GM12878 (cell line): ENCODE measurements around the gene GNG12. TPM values are rescaled to one million over a fixed set of nuclear protein-coding genes. Genes with fewer than 3 reads are reported as not detected.

ENCODE experiments used
- ATAC-seq: fragments of 200-7000 bp; cut with Tn5 transposase; 3 replicates; pipeline ENCODE4 v1.9.1; 2020; ENCODE audit warnings: mild to moderate bottlenecking, moderate library complexity
- BruUV-seq: library from RNA; stranded (reverse); fragments of 400-500 nt; replicated peaks from 2 replicates; lab custom pipeline; 2021; lab: Mats Ljungman, UMichigan
- CTCF ChIA-PET: fragments of 300-600 bp; sonication (Branson Sonifier 250); formaldehyde crosslinking; extraction: SDS; loops from one replicate; lab custom pipeline; 2021; ENCODE audit warnings: inconsistent platforms; lab: Yijun Ruan, JAX
- POLR2A ChIA-PET: fragments of 350-600 bp; formaldehyde crosslinking; extraction: SDS; loops from one replicate; lab custom pipeline; 2021; ENCODE audit warnings: inconsistent platforms; lab: Charles Lee
- RAD21 ChIA-PET: fragments of 300-600 bp; sonication (Branson Sonifier 250); formaldehyde crosslinking; loops from one replicate; lab custom pipeline; 2023; ENCODE audit warnings: antibody characterized with exemption; ENCODE audit not compliant: unreplicated experiment; lab: Charles Lee
- SMC1A ChIA-PET: fragments of 300-600 bp; sonication (Branson Sonifier 250); formaldehyde crosslinking; loops from one replicate; lab custom pipeline; 2023; ENCODE audit not compliant: unreplicated experiment, uncharacterized antibody; lab: Charles Lee
- DNase-seq: peaks from one replicate; pipeline ENCODE4 v3.0.0-alpha.2; 2011; ENCODE audit warnings: low read depth, low spot score
- FAIRE-seq: peaks from 3 replicates; lab custom pipeline; 2011; peaks lifted over from hg19 to GRCh38; lab: Jason Lieb, UNC
- H2AFZ ChIP-seq: 2 replicates; pipeline ENCODE4 v1.6.0; 2011; ENCODE audit warnings: low read depth, low read length, control low read depth; ENCODE audit not compliant: control insufficient read depth
- H3K27ac ChIP-seq: 2 replicates; pipeline ENCODE4 v1.5.1; 2011; ENCODE audit warnings: control low read depth; ENCODE audit not compliant: control insufficient read depth, insufficient read depth
- H3K27me3 ChIP-seq, 2 experiments: replicated peaks in 1 of 2; 2 replicates each; pipeline versions ENCODE4 v1.6.0 to v1.6.1; 2011; ENCODE audit warnings: low read length in 1 of 2; ENCODE audit not compliant: control insufficient read depth in 2 of 2, insufficient read depth in 2 of 2
- H3K36me3 ChIP-seq, 2 experiments: 2 replicates each; pipeline ENCODE4 v1.5.1; 2011; ENCODE audit warnings: low read length in 1 of 2; ENCODE audit not compliant: control insufficient read depth in 2 of 2, insufficient read depth in 2 of 2
- H3K4me1 ChIP-seq: 2 replicates; pipeline ENCODE4 v1.6.1; 2011; ENCODE audit warnings: mild to moderate bottlenecking, low read length, moderate library complexity, mixed read lengths; ENCODE audit not compliant: control insufficient read depth, insufficient read depth
- H3K4me2 ChIP-seq: 2 replicates; pipeline ENCODE4 v1.6.0; 2011; ENCODE audit warnings: control low read depth; ENCODE audit not compliant: control insufficient read depth, insufficient read depth
- H3K4me3 ChIP-seq: fragments of 200-600 bp; sonication (generic); 2 replicates; pipeline ENCODE4 v1.5.1; 2016
- H3K79me2 ChIP-seq: 2 replicates; pipeline ENCODE4 v1.6.0; 2011; ENCODE audit warnings: low read length; ENCODE audit not compliant: control insufficient read depth, insufficient read depth
- H3K9ac ChIP-seq: 2 replicates; pipeline ENCODE4 v1.8.0; 2011; ENCODE audit warnings: low read length, control low read depth, mixed read lengths; ENCODE audit not compliant: control insufficient read depth, insufficient read depth
- H3K9me3 ChIP-seq: replicated peaks from 3 replicates; pipeline ENCODE4 v1.5.1; 2011; ENCODE audit warnings: mild to moderate bottlenecking, low read length; ENCODE audit not compliant: control insufficient read depth, insufficient read depth
- H4K20me1 ChIP-seq: 2 replicates; pipeline ENCODE4 v1.6.0; 2011; ENCODE audit not compliant: control insufficient read depth, insufficient read depth
- BHLHE40 ChIP-seq, 2 experiments: fragments of 450-650 bp in 1 of 2; IDR thresholded peaks; 2 replicates each; pipeline ENCODE4 v1.6.1; 2011 to 2017; ENCODE audit warnings: low read depth in 2 of 2, borderline replicate concordance in 1 of 2, improper control_type of control experiment in 1 of 2, low read length in 1 of 2, mild to moderate bottlenecking in 1 of 2
- EGR1 ChIP-seq, 2 experiments: IDR thresholded peaks; 1 replicate in 1 of 2; 2 replicates in 1 of 2; pipeline ENCODE4 v1.6.1; 2011 to 2012; ENCODE audit warnings: low read depth in 2 of 2, low read length in 2 of 2, borderline replicate concordance in 1 of 2, mild to moderate bottlenecking in 1 of 2, moderate library complexity in 1 of 2
- HCFC1 ChIP-seq: fragments of 150-350 bp; IDR thresholded peaks from 2 replicates; pipeline ENCODE4 v1.6.1; 2014; ENCODE audit warnings: low read length
- IKZF1 ChIP-seq: fragments of 450-650 bp; conservative IDR thresholded peaks from 2 replicates; pipeline ENCODE4 v1.6.1; 2017; ENCODE audit warnings: antibody characterized with exemption, mild to moderate bottlenecking
- NFYB ChIP-seq: IDR thresholded peaks from 2 replicates; pipeline ENCODE4 v1.6.1; 2011; ENCODE audit warnings: low read depth, mild to moderate bottlenecking, low read length, improper control_type of control experiment, moderate library complexity; ENCODE audit not compliant: insufficient read depth
- NR2F1 ChIP-seq: fragments of 450-650 bp; conservative IDR thresholded peaks from 2 replicates; pipeline ENCODE4 v1.6.1; 2017; ENCODE audit warnings: mild to moderate bottlenecking
- SIX5 ChIP-seq: IDR thresholded peaks from 2 replicates; pipeline ENCODE4 v1.6.1; 2011; ENCODE audit warnings: mild to moderate bottlenecking, low read depth, low read length, moderate library complexity; ENCODE audit not compliant: severe bottlenecking
- ZBED1 ChIP-seq: IDR thresholded peaks from 2 replicates; pipeline ENCODE4 v1.6.1; 2016; ENCODE audit warnings: borderline replicate concordance
- ZNF384 ChIP-seq: IDR thresholded peaks from 2 replicates; pipeline ENCODE4 v1.6.1; 2012; ENCODE audit warnings: low read depth, mild to moderate bottlenecking, low read length, improper control_type of control experiment, borderline replicate concordance
- ZZZ3 ChIP-seq: IDR thresholded peaks from 2 replicates; pipeline ENCODE4 v1.6.1; 2011; ENCODE audit warnings: low read depth; ENCODE audit not compliant: control insufficient read depth, insufficient read length
- WGBS: methylation state at CpG from one replicate; pipeline ENCODE4 v1.1.6; 2016; ENCODE audit warnings: low lambda C conversion rate; ENCODE audit not compliant: insufficient replicate concordance, insufficient coverage; ENCODE audit errors: missing lambda C conversion rate; 5-methylcytosine and 5-hydroxymethylcytosine counted together
- in situ Hi-C: fragments of 300-500 bp; cut with MboI; formaldehyde crosslinking; loops from 9 replicates; pipeline ENCODE4 v1.14.3; 2018; ENCODE audit warnings: mixed read lengths
- intact Hi-C: fragments of 100-400 bp; cut with micrococcal nuclease; formaldehyde crosslinking; loops from one replicate; pipeline ENCODE4 v1.14.2; 2022; ENCODE audit not compliant: unreplicated experiment
- polyA plus RNA-seq, 11 experiments: library from polyadenylated mRNA; depleted of rRNA in 4 of 11; unstranded in 6 of 11; stranded (reverse) in 5 of 11; fragments of >200 nt; fragmentation: Nextera tagmentation in 4 of 11; fragmentation: Illumina TruSeq in 1 of 11; extraction: Ambion mirVana in 4 of 11; extraction: Trizol in 1 of 11; gene quantifications; 1 replicate in 1 of 11; 2 replicates in 10 of 11; pipeline versions ENCODE4 v1.2.1 to v1.2.3, GENCODE V29; 2011 to 2016; ENCODE audit warnings: inconsistent platforms in 2 of 11, missing spikeins in 2 of 11, low read depth in 1 of 11
- total RNA-seq, 4 experiments: library from RNA; depleted of rRNA in 3 of 4; stranded (reverse); fragments of >200 nt in 3 of 4; fragmentation: Illumina TruSeq in 1 of 4; extraction: Trizol in 1 of 4; gene quantifications; 2 replicates each; pipeline versions ENCODE4 v1.2.1 to v1.2.3, GENCODE V29; 2013 to 2021
- TF ChIP-seq, protein P1 (sequence below): fragments of 450-650 bp; IDR thresholded peaks from 2 replicates; pipeline ENCODE4 v1.6.1; 2017; ENCODE audit warnings: mild to moderate bottlenecking, moderate library complexity
- TF ChIP-seq, protein P2 (sequence below): fragments of 450-650 bp; IDR thresholded peaks from 2 replicates; pipeline ENCODE4 v1.6.1; 2018; ENCODE audit warnings: mild to moderate bottlenecking, low read depth, moderate library complexity; ENCODE audit not compliant: partially characterized antibody

The GNG12 gene
- total and polyA plus RNA-seq, 10 of the 15 experiments (the other 5 are each of a cell fraction or from before 2014, with no cell fraction given), result 0.22 to 32.8 (median 0.35) TPM

DNA sequence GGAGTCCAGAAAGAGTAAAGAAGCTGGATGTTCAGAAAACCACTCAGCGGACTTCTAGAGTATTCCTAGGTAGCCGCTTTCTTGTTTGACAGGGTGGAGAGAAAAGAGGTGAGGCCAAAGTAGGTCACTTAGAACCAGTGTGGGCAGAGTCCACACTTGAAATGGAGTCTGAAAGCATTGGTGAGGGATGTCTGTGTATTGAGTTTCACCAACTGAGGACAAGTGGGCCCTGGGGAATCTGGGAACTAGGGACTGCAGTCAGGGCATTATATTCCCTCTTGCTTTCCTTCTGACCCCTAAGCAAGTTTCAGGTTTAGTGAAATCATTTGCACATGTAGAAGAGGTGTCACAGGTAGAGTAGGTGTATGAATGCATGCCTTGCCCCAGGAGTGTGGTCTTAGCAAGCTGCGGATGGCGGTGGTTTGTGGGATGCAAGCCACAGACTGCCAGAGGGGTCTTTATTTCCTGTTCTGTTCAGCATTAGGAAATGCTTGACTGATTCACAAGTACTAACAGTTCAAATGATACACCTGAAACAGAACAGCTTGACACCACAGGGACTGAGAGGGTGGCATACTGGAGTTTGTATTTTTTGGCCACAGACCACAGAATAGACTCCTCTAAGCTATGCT, 1.1 kb upstream of the GNG12 start:
- ChIA-PET SMC1A (interaction anchor here (0.8 to 47.8 kb wide), 16 partner anchors 8 to 273 kb away, joined by 3 to 1058 read pairs (median 6); no protein-coding TSS in a partner anchor), RAD21 (interaction anchor here (0.7 to 15.4 kb wide), 11 partner anchors 12 to 286 kb away, joined by 3 to 320 read pairs (median 7); no protein-coding TSS in a partner anchor), POLR2A (interaction anchor here (0.6 to 10.8 kb wide), 8 partner anchors 10 to 97 kb away, joined by 3 to 155 read pairs (median 5); no protein-coding TSS in a partner anchor), CTCF (interaction anchor here (1.0 to 16.7 kb wide), 7 partner anchors 13 to 176 kb away, joined by 3 to 298 read pairs (median 17); partner anchors contain the start of gene GADD45A)
- Histone ChIP-seq H3K9me3 (no peaks in the 10 kb centered on the region), H3K4me1 (no peaks in the 10 kb centered on the region), H4K20me1 (no peaks in the 10 kb centered on the region), H3K27ac (no peak overlapping the region), H3K79me2 (no peaks in the 10 kb centered on the region), H3K36me3 (no peaks in the 10 kb centered on the region), H3K9ac (no peak overlapping the region), H3K4me2 (no peak overlapping the region), H3K27me3 (peaks cover 6 to 11% of the 10 kb centered on the region in 2 experiments; a peak in 3 of 4 replicates), H3K4me3 (no peak overlapping the region), H2AFZ (no peak overlapping the region)
- intact Hi-C loops, result loop anchor here (5.0 kb wide), 1 partner anchor 62 kb away; no protein-coding TSS in a partner anchor
- FAIRE-seq (no peak), DNase-seq (no peak), ATAC-seq (peak; percentile 33)
- BruUV-seq, result no TSS peak
- 21% methylated on average over 4 of the region's 4 CpGs for WGBS
- in situ Hi-C loops, result no loop called here
- TF ChIP-seq ZZZ3 (no peak), SIX5 (no peak), ZBED1 (no peak), HCFC1 (no peak), BHLHE40 (IDR thresholded peaks at IDR 0.05; ENCODE audit: borderline replicate concordance in 1 of 2, low read depth in 2 of 2, low read length in 1 of 2) (peak in 1 of 2 experiments; percentile 29; a peak in 1 of 4 replicates), NR2F1 (0 out of 2 replicates have a peak, but pooled peaks have one; percentile 34), EGR1 (IDR thresholded peaks at IDR 0.05; ENCODE audit: borderline replicate concordance in 1 of 2, low read depth in 2 of 2, low read length in 2 of 2) (no peak), ZNF384 (no peak), IKZF1 (peak; percentile 78), NFYB (no peak)
- TF ChIP-seq, protein P1, sequence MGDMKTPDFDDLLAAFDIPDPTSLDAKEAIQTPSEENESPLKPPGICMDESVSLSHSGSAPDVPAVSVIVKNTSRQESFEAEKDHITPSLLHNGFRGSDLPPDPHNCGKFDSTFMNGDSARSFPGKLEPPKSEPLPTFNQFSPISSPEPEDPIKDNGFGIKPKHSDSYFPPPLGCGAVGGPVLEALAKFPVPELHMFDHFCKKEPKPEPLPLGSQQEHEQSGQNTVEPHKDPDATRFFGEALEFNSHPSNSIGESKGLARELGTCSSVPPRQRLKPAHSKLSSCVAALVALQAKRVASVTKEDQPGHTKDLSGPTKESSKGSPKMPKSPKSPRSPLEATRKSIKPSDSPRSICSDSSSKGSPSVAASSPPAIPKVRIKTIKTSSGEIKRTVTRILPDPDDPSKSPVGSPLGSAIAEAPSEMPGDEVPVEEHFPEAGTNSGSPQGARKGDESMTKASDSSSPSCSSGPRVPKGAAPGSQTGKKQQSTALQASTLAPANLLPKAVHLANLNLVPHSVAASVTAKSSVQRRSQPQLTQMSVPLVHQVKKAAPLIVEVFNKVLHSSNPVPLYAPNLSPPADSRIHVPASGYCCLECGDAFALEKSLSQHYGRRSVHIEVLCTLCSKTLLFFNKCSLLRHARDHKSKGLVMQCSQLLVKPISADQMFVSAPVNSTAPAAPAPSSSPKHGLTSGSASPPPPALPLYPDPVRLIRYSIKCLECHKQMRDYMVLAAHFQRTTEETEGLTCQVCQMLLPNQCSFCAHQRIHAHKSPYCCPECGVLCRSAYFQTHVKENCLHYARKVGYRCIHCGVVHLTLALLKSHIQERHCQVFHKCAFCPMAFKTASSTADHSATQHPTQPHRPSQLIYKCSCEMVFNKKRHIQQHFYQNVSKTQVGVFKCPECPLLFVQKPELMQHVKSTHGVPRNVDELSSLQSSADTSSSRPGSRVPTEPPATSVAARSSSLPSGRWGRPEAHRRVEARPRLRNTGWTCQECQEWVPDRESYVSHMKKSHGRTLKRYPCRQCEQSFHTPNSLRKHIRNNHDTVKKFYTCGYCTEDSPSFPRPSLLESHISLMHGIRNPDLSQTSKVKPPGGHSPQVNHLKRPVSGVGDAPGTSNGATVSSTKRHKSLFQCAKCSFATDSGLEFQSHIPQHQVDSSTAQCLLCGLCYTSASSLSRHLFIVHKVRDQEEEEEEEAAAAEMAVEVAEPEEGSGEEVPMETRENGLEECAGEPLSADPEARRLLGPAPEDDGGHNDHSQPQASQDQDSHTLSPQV, result no peak
- TF ChIP-seq, protein P2, sequence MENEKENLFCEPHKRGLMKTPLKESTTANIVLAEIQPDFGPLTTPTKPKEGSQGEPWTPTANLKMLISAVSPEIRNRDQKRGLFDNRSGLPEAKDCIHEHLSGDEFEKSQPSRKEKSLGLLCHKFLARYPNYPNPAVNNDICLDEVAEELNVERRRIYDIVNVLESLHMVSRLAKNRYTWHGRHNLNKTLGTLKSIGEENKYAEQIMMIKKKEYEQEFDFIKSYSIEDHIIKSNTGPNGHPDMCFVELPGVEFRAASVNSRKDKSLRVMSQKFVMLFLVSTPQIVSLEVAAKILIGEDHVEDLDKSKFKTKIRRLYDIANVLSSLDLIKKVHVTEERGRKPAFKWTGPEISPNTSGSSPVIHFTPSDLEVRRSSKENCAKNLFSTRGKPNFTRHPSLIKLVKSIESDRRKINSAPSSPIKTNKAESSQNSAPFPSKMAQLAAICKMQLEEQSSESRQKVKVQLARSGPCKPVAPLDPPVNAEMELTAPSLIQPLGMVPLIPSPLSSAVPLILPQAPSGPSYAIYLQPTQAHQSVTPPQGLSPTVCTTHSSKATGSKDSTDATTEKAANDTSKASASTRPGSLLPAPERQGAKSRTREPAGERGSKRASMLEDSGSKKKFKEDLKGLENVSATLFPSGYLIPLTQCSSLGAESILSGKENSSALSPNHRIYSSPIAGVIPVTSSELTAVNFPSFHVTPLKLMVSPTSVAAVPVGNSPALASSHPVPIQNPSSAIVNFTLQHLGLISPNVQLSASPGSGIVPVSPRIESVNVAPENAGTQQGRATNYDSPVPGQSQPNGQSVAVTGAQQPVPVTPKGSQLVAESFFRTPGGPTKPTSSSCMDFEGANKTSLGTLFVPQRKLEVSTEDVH, result no peak
